K562 (cell line): ENCODE data around the gene SLC30A4. TPM values are rescaled to one million over a fixed set of nuclear protein-coding genes. Genes with fewer than 3 reads are reported as not detected.

Source experiments
- ARHGAP35 ChIP-seq: fragments of 450-650 bp; IDR thresholded peaks from 2 replicates; pipeline ENCODE4 v1.6.1; 2018; ENCODE audit not compliant: partially characterized antibody
- CTCF ChIP-seq, 3 experiments: IDR thresholded peaks in 2 of 3; conservative IDR thresholded peaks in 1 of 3; 2 replicates each; pipeline ENCODE4 v1.5.1; 2011 to 2012; ENCODE audit warnings: low read length in 3 of 3, mild to moderate bottlenecking in 3 of 3, control low read depth in 2 of 3, improper control_type of control experiment in 1 of 3, inconsistent platforms in 1 of 3, low read depth in 1 of 3, mixed read lengths in 1 of 3, moderate library complexity in 1 of 3; ENCODE audit not compliant: insufficient read depth in 2 of 3
- GABPB2 ChIP-seq: fragments of 250-450 bp; sonication (Bioruptor Pico); conservative IDR thresholded peaks from 2 replicates; pipeline ENCODE4 v1.5.1; 2021; ENCODE audit warnings: mild to moderate bottlenecking
- GTF2E2 ChIP-seq: fragments of 200-800 bp; sonication (Bioruptor generic); IDR thresholded peaks from 2 replicates; pipeline ENCODE4 v1.6.1; 2016; ENCODE audit warnings: missing genetic modification characterization, missing compliant biosample characterization
- HNRNPL ChIP-seq: fragments of 200-400 bp; formaldehyde crosslinking; IDR thresholded peaks from 2 replicates; pipeline ENCODE4 v1.6.1; 2017; ENCODE audit warnings: low read depth, mild to moderate bottlenecking, low read length
- JUNB ChIP-seq: fragments of 450-650 bp; formaldehyde crosslinking; conservative IDR thresholded peaks from 2 replicates; pipeline ENCODE4 v1.4.0; 2020; ENCODE audit warnings: mild to moderate bottlenecking
- PATZ1 ChIP-seq: fragments of 250-450 bp; sonication (Bioruptor Pico); IDR thresholded peaks from 2 replicates; pipeline ENCODE4 v1.5.0; 2020; ENCODE audit warnings: mild to moderate bottlenecking, borderline replicate concordance
- PHF20 ChIP-seq: fragments of 450-650 bp; IDR thresholded peaks from 2 replicates; pipeline ENCODE4 v1.6.1; 2018; ENCODE audit not compliant: partially characterized antibody
- POLR2AphosphoS2 ChIP-seq: IDR thresholded peaks from 2 replicates; pipeline ENCODE4 v1.6.1; 2012; ENCODE audit warnings: low read length, improper control_type of control experiment
- RBM15 ChIP-seq: fragments of 200-400 bp; formaldehyde crosslinking; IDR thresholded peaks from 2 replicates; pipeline ENCODE4 v1.6.1; 2018; ENCODE audit warnings: mild to moderate bottlenecking, low read length, moderate library complexity; ENCODE audit not compliant: insufficient read depth
- RBM34 ChIP-seq: fragments of 200-400 bp; formaldehyde crosslinking; IDR thresholded peaks from 2 replicates; pipeline ENCODE4 v1.6.1; 2018; ENCODE audit warnings: low read length, borderline replicate concordance; ENCODE audit not compliant: insufficient read depth
- RBM39 ChIP-seq: fragments of 200-400 bp; formaldehyde crosslinking; optimal IDR thresholded peaks from 2 replicates; pipeline ENCODE3; 2018; ENCODE audit warnings: low read depth, low read length
- SMAD4 ChIP-seq: fragments of 250-450 bp; sonication (Bioruptor Pico); conservative IDR thresholded peaks from 2 replicates; pipeline ENCODE4 v1.8.0; 2021; ENCODE audit warnings: inconsistent platforms, mild to moderate bottlenecking, moderate library complexity
- XRCC5 ChIP-seq: fragments of 200-400 bp; formaldehyde crosslinking; IDR thresholded peaks from 2 replicates; pipeline ENCODE4 v1.6.1; 2017; ENCODE audit warnings: low read depth, mild to moderate bottlenecking, low read length
- ZC3H8 ChIP-seq: fragments of 450-650 bp; IDR thresholded peaks from 2 replicates; pipeline ENCODE4 v1.6.1; 2017
- ZFPM2 ChIP-seq: fragments of 250-450 bp; sonication (Bioruptor Pico); IDR thresholded peaks from 2 replicates; pipeline ENCODE4 v1.5.1; 2022; ENCODE audit warnings: mild to moderate bottlenecking
- ZKSCAN8 ChIP-seq: fragments of 200-800 bp; sonication (Bioruptor generic); IDR thresholded peaks from 2 replicates; pipeline ENCODE4 v1.6.1; 2016; ENCODE audit warnings: missing genetic modification characterization, missing compliant biosample characterization
- ZNF140 ChIP-seq: fragments of 250-450 bp; sonication (Bioruptor Pico); IDR thresholded peaks from 2 replicates; pipeline ENCODE4 v1.8.0; 2021; ENCODE audit warnings: moderate library complexity, mild to moderate bottlenecking, inconsistent platforms
- ZNF717 ChIP-seq: fragments of 250-450 bp; sonication (Bioruptor Pico); IDR thresholded peaks from 2 replicates; pipeline ENCODE4 v1.5.0; 2021
- ZNF766 ChIP-seq: fragments of 200-800 bp; sonication (Bioruptor generic); conservative IDR thresholded peaks from 2 replicates; pipeline ENCODE4 v1.6.1; 2016; ENCODE audit warnings: missing genetic modification characterization, missing compliant biosample characterization
- polyA plus RNA-seq, 8 experiments: library from polyadenylated mRNA; depleted of rRNA in 4 of 8; stranded (reverse) in 5 of 8; unstranded in 3 of 8; fragments of >200 nt; fragmentation: Nextera tagmentation in 2 of 8; fragmentation: Illumina TruSeq in 1 of 8; extraction: Ambion mirVana in 2 of 8; extraction: Trizol in 1 of 8; gene quantifications; 2 replicates each; pipeline versions ENCODE4 v1.2.1 to v1.2.3, GENCODE V29; 2011 to 2014; ENCODE audit warnings: inconsistent platforms in 1 of 8, missing spikeins in 1 of 8
- total RNA-seq, 7 experiments: library from RNA; depleted of rRNA in 6 of 7; stranded (reverse); fragments of >200 nt in 6 of 7; fragmentation: Illumina TruSeq in 2 of 7; extraction: Trizol in 2 of 7; gene quantifications; 2 replicates each; pipeline versions ENCODE4 v1.2.1 to v1.2.3, GENCODE V29; 2011 to 2021; ENCODE audit warnings: low replicate concordance in 1 of 7
- TF ChIP-seq, protein P1 (sequence below): fragments of 450-650 bp; IDR thresholded peaks from 2 replicates; pipeline ENCODE4 v1.7.0; 2016; ENCODE audit warnings: borderline replicate concordance
- TF ChIP-seq, protein P2 (sequence below): sonication (generic); formaldehyde crosslinking; IDR thresholded peaks from 2 replicates; pipeline ENCODE4 v1.8.0; 2023; ENCODE audit warnings: mild to moderate bottlenecking, missing genetic modification reagents

The SLC30A4 gene
- total and polyA plus RNA-seq, 9 of the 15 experiments (the other 6 are each of a cell fraction or from before 2014, with no cell fraction given), result 0.21 to 0.73 (median 0.36) TPM

- no peak for TF ChIP-seq XRCC5
- TF ChIP-seq CTCF (IDR thresholded peaks at IDR 0.05 in 2 of 3, conservative IDR thresholded peaks at IDR 0.05 in 1 of 3; ENCODE audit: insufficient read depth in 2 of 3, low read depth in 1 of 3, low read length in 3 of 3), result no peak; a peak in 1 of 6 replicates
- TF ChIP-seq ZKSCAN8 (CRISPR knock-in tag), result no peak
- TF ChIP-seq POLR2AphosphoS2, result no peak
- TF ChIP-seq, protein P1, sequence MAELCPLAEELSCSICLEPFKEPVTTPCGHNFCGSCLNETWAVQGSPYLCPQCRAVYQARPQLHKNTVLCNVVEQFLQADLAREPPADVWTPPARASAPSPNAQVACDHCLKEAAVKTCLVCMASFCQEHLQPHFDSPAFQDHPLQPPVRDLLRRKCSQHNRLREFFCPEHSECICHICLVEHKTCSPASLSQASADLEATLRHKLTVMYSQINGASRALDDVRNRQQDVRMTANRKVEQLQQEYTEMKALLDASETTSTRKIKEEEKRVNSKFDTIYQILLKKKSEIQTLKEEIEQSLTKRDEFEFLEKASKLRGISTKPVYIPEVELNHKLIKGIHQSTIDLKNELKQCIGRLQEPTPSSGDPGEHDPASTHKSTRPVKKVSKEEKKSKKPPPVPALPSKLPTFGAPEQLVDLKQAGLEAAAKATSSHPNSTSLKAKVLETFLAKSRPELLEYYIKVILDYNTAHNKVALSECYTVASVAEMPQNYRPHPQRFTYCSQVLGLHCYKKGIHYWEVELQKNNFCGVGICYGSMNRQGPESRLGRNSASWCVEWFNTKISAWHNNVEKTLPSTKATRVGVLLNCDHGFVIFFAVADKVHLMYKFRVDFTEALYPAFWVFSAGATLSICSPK, result no peak
- TF ChIP-seq RBM15, result no peak
- no peak for TF ChIP-seq ZNF140
- no peak for TF ChIP-seq ZFPM2 (CRISPR knock-in tag)
- no peak for TF ChIP-seq PATZ1
- TF ChIP-seq JUNB (CRISPR knock-in tag), result peak; percentile 100
- TF ChIP-seq ZNF766 (CRISPR knock-in tag), result no peak
- TF ChIP-seq PHF20, result no peak
- no peak for TF ChIP-seq GTF2E2 (tag)
- TF ChIP-seq ZNF717 (CRISPR knock-in tag), result no peak
- TF ChIP-seq RBM34, result no peak
- TF ChIP-seq, protein P2, sequence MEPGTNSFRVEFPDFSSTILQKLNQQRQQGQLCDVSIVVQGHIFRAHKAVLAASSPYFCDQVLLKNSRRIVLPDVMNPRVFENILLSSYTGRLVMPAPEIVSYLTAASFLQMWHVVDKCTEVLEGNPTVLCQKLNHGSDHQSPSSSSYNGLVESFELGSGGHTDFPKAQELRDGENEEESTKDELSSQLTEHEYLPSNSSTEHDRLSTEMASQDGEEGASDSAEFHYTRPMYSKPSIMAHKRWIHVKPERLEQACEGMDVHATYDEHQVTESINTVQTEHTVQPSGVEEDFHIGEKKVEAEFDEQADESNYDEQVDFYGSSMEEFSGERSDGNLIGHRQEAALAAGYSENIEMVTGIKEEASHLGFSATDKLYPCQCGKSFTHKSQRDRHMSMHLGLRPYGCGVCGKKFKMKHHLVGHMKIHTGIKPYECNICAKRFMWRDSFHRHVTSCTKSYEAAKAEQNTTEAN, result no peak
- TF ChIP-seq ZC3H8, result no peak
- TF ChIP-seq ARHGAP35, result no peak
- no peak for TF ChIP-seq RBM39
- peak; percentile 46; the same call in 1 of the 2 replicates for TF ChIP-seq SMAD4 (CRISPR knock-in tag)
- no peak for TF ChIP-seq HNRNPL
- no peak for TF ChIP-seq GABPB2 (CRISPR knock-in tag)
These were observed 66.1 kb downstream of the SLC30A4 start (continued) for GRCh38 chr15:45456212-45457106.
